HG03097 (cell line): Measurements from ENCODE around the gene CDADC1.
"Not testable (repeated sequence)": the region's sequence is repeated elsewhere in the genome, so short reads cannot be mapped to it uniquely, and the experiment has no call there.

ENCODE experiments used
- ATAC-seq: cut with Tn5 transposase; IDR thresholded peaks from one replicate; pipeline ENCODE4 v1.9.1; 2021; ENCODE audit not compliant: unreplicated experiment, low FRiP score

The CDADC1 gene

DNA sequence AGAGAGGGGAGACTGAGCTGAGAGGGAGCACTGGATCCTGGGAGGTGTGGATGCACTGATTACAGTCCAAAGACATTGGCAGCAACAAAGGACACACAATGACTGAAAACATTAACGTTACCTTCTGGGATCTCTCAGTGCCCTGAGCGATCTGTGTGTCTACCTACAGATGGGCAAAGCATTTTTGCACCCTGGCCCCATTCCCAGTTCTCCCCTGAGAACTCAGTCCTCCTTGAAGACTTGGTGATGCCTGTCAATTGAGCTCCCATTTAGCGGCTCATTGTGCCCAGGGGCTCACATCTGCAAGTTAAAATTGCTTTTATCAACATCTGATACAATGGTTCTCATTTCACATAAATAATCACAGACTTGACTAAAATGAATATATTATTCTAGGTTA is 62.5 kb downstream of the CDADC1 start:
- ATAC-seq, result no peak

DNA sequence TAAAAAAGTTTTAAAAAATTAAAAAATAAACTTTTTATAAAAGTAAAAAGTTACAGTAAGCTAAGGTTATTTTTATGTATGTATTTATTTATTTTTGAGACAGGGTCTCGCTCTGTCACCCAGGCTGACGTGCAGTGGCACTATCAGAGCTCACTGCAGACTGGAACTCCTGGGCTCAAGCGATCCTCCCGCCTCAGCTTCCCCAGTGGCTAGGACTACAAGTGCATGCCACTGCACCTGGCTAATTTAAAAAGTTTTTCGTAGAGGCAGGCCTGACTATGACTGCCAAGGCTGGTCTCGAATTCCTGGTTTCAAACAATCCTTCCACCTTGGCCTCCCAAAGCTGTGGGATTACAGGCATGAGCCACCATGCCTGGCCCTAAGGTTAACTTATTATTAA is 64.1 kb downstream of the CDADC1 start:
- no peak for ATAC-seq

DNA sequence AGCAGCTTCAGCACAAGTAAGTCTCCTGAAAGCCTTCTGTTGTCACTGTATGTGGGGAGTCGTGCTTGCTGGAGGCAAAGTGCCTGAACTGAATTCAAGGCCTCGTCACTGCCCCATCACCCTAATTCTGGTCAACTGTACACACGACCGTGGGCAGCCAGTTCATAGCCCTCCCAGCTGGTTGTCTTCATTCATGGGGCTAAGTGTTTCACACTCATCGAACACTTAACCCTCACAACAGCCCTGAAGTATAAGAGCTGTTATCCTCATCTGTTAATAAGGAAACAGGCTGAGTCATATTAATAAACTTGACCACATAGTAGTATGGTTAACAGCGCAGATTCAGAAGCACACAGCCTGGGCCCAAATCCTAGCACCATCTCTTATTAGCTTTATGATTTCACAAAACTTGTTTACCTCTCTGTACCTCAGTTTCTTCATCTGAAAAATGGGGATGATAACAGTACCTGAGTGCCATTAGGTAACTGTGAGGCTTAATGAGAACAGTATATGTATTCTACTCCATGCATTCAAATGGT is 66.7 kb downstream of the CDADC1 start:
- no peak for ATAC-seq

DNA sequence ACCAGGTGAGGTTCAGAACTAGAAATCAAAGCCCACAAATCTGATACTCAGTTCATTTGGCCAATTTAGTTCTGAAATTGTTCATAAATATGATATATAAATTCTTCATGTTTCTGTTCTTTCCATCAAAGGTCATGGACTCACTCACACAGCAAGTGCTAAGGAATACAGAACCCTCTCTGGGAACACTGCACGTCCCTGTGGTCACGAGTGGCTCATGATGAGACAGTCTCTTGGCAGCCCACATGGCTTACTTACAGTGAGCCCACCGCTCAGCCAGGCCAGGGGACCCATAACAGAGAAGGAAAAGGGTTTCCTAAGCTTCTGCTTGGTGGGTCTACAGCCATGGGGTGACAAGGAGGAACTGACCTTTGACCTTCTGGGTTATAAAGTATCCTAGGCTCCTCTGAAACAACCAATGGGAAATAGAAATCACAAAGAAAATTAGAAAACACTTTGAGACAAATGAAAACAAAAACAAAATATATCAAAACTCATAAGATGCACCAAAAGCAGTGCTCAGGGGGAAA is 67.4 kb downstream of the CDADC1 start:
- ATAC-seq, result no peak

DNA sequence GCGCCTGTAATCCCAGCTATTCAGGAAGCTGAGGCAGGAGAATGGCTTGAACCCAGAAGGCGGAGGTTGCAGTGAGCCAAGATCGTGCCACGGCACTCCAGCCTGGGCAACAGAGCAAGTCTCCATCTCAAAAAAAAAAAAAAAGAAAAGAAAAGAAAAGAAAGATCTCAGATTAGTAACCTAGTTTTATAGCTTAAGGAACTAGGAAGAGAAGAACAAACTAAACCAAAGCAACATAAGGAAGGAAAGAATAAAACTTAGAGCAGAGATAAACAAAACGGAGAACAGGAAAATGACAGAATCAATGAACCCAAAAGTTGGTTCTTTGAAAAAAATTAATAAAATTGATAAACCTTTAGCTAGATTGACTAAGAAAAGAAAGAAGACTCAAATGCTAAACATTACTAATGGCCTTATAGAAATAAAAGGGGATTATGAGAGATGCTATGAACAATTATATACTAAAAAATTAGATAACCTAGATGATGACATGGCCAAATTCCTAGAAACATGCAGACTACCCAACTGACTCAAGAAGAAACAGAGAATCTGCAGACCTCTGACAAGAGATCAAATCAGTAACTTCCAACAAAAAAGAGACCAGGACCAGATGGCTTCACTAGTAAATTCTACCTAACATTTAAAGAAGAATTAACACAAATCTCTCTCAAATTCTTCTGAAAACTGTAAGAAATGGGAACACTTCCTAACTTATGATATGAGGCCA is 68.2 kb downstream of the CDADC1 start:
- ATAC-seq, result no peak

DNA sequence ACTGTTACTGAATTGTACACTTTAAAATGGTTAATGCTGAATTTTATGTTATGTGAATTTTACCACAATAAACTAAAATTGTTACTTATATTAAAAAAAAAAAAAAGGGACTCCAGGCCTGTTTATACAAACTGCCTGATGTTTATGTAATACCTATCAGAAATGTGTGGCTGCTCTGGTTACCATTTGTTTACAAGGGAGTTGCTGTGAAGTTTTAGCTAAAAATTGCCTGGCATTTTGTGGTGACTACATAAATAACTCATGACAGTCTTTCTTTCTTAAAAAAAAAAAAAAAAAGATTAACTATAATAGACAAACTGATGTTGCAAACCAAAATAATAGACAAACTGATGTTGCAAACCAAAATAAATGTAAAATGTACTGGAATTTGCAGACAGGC is 71.8 kb downstream of the CDADC1 start:
- ATAC-seq, result no peak

DNA sequence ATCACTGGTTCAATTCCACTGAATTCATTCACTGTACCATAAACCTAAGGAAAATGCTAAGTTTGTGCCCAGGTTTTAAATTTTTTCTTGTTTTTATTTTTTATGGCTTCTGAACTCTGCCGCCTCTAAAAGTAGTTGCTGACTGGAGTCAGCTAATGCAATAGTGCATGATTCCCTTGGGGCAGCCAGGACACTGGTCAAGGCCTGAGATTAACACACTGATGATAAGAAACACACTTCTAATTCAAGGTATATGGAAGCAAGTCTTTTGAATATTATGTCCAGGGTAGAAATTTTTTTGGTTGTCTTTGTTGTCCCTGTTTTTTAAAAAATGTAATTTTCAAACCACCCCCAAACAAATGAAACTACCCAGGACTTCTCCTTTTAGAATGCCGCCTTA is 72.2 kb downstream of the CDADC1 start:
- no peak for ATAC-seq

DNA sequence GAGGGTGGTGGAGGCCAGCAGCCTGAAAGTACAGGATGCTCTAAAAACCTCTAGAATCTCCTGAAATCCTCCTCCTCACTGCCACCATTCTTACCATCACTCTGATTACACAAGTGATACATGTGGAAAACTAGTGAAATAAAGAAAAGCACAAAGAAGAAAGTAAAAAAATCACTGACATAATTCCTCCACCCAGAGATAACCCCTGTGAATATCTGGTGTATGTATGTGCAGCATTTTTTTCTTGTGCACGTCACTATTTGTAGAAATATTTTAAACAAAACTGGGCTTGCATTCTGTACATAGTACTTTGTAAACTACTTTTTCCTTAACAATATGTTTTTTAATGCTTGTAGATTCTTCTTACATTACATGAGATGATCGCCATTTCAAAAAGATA is 73.2 kb downstream of the CDADC1 start:
- no peak for ATAC-seq

DNA sequence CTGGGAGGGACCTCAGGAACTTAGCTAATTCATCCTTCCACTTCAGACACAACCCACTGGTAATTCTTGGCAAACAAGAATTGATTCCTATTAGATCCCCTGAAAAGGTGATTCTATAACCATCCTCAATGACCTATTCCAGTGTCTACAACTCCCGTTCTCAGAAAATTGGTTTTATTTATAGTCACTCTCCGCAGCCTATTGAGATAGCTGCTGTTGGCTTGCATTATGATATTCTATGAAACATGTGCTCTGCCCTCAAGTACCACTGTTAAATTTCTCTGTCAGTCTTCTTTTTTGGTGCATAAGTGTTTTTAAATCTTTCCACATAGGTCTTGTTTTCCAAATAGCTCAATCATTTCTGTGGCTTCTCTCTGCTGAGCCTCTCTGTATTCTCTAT is 75.0 kb downstream of the CDADC1 start:
- no peak for ATAC-seq

DNA sequence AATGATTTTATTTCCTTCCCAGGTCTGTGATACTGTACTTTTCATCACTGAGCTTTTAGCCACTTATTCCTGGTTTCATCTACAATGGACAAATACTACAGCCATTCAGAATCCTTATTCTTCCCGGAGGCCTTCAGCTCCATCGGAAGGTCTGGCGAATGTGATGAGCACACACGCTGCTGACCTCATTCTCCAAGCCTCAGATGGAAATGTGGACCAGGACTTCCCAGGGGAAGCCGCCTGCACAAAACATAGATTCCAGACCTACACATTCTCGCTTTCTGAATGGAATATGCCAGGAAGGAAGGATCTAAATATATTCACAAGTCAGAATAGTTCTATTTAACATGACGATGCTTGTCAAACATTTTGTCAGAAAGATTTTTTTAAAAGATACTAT is 75.6 kb downstream of the CDADC1 start:
- no peak for ATAC-seq

DNA sequence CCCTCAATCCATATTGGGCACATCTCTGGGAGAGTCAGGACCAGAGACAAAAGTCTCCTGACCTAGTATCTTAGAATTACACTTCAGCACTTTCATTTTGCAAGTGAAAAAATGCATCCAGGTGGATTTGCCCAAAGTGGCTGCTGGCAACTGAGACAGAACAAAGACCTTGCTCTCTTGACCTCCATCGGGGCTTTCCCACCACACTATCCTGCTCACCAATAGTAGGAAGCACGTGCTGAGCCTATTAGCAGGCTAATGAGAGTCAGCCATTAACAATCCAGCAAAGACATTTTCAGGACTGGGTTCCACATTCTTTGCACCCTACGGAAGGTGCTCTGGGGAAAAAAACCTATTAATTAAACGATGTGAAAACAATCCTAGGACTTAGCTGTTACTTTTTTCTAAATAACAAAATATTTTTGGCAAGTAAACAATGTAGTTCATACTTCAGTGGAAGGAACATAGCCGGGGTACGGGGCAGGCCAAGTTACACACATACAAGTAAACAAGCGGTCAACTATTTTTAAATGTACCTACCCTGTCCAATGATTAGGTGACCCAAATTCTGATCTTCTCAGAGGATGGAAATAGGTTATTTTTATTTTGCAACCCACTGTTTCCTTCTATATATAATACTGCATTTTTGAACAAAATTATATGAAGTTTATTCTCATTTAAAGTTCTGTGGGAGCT is 78.6 kb downstream of the CDADC1 start:
- ATAC-seq, result no peak

DNA sequence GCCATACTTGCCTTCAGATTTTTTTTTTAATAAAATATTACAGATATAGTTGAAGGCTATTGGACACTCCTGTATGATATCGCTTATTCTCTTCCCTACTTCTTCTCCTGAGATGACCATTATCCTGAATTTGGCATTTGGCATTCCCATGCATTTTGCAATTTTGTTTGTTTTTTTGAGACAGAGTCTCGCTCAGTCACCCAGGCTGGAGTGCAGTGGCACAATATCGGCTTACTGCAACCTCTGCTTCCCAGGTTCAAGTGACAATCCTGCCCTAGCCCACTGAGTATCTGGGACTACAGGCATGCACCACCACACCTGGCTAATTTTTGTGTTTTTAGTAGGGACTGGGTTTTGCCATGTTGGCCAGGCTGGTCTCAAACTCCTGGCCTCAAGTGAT is 79.4 kb downstream of the CDADC1 start:
- ATAC-seq, result not testable (repeated sequence)

DNA sequence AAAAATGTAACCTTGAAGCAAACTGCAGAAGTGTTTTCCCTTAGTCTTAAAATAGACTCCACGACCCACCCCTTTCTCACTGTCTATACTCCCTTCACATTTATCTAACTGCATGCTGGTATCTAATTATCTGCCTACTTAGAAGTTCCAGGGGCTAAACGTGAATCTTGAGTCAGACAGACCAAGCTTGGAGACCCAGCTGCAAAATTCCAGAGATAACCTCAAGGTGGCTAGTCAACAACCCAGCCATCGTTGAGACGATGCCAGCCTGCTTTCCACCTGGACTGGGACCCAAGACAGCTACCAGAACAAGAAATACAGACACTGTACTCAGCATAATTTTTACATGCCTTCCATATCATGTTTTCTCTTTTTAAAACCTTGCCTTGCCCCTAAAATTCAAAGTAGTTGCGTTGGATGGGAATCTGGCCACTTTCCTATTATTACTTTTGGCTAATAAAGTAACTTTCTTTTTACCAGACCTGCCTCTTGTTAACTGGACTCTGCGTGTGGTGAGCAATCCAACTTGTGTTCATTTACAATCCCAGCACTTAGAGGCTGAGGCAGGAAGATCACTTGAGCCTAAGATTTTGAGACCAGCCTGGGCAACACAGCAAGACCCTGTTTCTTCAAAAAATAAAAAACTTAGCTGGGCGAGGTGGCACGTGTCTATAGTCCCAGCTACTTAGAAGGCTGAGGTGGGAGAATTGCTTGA is 82.3 kb downstream of the CDADC1 start:
- ATAC-seq, result no peak

DNA sequence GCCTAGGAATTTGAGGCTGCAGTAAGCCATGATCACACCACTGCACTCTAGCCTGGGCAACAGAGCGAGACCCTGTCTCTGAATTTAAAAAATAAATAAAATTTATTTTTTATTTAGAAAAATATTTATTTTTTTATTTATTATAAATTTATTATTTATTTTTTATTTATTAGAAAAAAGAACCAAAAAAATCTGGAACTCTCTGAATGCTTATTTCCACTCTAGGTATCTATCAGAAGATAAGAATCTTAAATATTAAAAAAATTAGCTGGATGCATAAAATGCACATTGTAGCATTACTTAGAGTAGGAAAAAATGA is 82.8 kb downstream of the CDADC1 start:
- ATAC-seq, result no peak

DNA sequence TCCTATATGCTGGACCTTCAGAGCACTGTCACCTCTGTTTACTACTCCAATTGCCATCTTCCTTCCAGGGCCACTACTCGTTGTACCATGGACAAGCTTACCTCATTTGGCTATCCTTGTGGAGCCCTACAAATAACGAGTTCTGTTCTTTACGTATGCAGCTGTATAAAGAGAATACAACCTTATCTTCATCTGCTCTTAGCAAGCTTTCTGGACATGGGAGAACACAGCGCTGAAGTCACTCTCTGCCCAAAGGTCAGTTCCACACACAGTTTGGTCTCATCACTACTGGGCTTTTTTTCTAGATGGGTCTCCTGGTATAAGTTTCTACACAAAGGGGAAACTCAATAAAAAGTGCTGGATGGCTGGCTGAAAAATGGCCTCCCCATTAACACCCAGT is 88.9 kb downstream of the CDADC1 start:
- ATAC-seq, result no peak

DNA sequence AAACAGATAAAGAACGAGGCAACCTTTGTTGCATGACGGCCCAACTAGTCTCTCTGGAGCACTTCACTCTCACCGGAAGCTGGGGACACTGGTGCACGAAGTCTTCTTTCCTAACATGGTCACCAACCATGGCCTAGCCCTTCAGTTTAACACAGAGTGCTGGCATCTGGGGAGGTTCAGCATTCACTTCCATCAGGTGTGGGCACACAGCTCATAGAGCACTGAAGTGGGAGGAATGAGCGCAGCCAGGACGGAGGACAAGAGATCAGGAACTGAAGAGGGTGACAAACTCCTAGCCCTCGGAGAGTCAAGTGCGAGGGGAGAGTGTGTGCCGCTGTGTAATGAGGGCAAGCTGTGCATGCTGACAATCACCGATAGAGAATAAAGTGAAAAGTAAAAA is 92.4 kb downstream of the CDADC1 start:
- no peak for ATAC-seq

DNA sequence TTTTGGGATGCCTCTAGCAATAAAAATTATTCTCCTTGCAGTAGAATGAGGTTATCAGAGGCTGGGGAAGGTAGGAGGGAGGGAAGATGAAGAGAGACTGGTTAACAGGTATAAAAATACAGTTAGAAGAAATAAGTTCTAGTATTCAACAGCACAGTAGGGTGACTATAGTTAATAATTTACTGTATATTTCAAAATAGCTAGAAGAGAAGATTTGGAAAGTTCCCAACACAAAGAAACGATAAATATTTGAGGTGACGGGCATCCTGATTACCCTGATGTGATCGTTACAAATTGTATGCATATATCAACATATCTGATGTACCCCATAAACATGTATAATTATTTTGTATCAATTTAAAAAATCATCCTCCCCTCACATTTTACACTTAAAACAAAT is 93.8 kb downstream of the CDADC1 start:
- ATAC-seq, result no peak

DNA sequence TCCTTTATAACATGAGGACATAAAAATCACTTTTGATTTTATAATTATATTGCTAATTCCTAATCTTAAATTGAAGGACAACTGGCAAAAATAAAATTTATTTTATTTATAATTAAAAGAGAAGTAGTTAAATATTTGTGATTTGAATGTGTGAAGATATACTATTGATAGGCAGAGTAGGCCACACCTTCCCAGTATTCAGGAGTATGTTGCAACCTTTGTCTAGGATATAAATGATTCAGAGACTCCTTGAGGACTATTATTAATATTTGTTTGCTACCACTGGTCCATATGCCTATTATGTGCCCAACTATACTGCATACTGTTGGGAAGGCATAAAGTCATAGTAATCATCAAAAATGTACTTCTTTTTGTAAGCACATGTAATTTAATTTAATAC is 94.2 kb downstream of the CDADC1 start:
- no peak for ATAC-seq

DNA sequence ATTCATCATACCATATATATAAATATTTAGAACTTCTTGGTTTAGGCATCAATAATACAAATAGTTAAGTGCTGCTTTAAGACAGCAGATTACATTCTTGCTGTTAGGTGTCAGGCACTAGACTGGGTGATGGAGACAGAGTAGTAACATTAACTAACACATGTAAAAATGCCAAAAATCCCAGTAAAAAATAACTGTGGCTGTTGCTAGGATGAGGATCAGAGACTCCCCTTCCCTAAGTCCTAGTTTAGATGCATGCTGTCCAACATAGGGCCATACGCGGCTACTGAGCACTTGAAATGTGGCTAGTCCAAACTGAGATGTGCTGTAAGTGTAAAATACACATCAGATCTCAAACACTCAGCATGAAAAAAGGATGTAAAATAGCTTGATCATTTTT is 94.7 kb downstream of the CDADC1 start:
- no peak for ATAC-seq
